Measurements from ENCODE around the gene ZNF708.

The ZNF708 gene

DNA sequence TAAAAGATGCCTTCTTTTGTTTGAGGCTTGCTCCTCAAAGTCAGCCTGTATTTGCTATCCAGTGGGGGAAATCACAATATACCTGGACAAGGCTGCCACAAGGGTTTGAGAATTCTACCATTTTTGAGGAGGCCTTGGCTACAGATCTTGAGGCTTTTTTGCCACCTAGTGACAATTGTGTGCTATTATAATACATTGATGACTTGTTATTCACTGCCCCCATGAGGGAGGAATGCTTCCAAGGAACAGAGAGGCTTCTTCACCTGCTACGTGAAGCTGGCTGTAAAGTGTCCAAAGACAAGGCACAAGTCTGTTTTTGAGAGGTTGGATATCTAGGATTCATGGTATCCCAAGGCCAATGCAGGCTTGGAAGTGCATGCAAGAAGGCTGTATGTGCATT, 72.5 kb downstream of the ZNF708 start:
- H3K4me3 ChIP-seq (ENCODE audit: low read depth, low read length), result no peak overlapping the region
- no peak for TF ChIP-seq CTCF (IDR thresholded peaks at IDR 0.05; ENCODE audit: borderline replicate concordance, insufficient read depth, low read depth, low read length)

Data from GM12875 (cell line).